ENCODE results near the gene ACTL7A. TPM values are rescaled to one million over a fixed set of nuclear protein-coding genes. Genes with fewer than 3 reads are reported as not detected.
"Not testable (repeated sequence)": the region's sequence is repeated elsewhere in the genome, so short reads cannot be mapped to it uniquely, and the experiment has no call there.

Gene ACTL7A
- total RNA-seq, 4 donors from 2014 or later, result not detected

DNA sequence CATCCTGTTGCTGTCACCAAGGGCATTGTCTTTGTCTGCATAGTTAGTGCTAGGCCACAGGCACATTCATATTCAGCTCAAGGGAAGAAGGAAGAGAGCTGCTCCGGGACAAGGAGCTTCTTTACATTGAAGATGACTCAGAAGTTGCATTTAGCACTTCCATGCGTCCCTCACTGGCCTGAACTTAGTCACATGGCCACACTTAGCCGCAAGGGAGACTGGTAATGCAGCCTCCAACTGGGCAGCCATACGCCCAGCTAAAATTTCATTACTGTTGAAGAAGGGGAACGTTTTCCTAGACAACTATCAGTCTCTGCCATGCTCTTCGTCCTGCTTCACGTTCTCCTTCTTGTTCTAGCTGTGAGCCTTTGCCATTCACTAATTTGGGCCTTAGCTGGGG lies 26.2 kb upstream of the ACTL7A start:
- no peak for DNase-seq (ENCODE audit: low spot score in 2 of 2)
- H3K4me3 ChIP-seq, result no peak overlapping the region
- TF ChIP-seq POLR2AphosphoS5 (IDR thresholded peaks at IDR 0.05), result no peak
- no peak for TF ChIP-seq CTCF (IDR thresholded peaks at IDR 0.05)
- no peak for TF ChIP-seq EP300 (IDR thresholded peaks at IDR 0.05)
- no peak for TF ChIP-seq POLR2A (IDR thresholded peaks at IDR 0.05)
- H3K27ac ChIP-seq, result no peak overlapping the region
- WGBS, result 83% methylated on average over 7 of the region's 7 CpGs
- no peaks in the 10 kb centered on the region for H3K27me3 ChIP-seq
- peaks cover 3% of the 10 kb centered on the region for H3K4me1 ChIP-seq
- H3K9me3 ChIP-seq, result no peaks in the 10 kb centered on the region
- no peaks in the 10 kb centered on the region for H3K36me3 ChIP-seq

- H3K4me3 ChIP-seq, result no peak overlapping the region
- no peaks in the 10 kb centered on the region for H3K27me3 ChIP-seq
- H3K36me3 ChIP-seq, result no peaks in the 10 kb centered on the region
- H3K4me1 ChIP-seq, result no peaks in the 10 kb centered on the region
- no peak for DNase-seq (ENCODE audit: low spot score in 2 of 2)
- TF ChIP-seq EP300 (IDR thresholded peaks at IDR 0.05) (no peak), CTCF (IDR thresholded peaks at IDR 0.05) (no peak), POLR2A (IDR thresholded peaks at IDR 0.05) (no peak), POLR2AphosphoS5 (IDR thresholded peaks at IDR 0.05) (no peak)
- H3K9me3 ChIP-seq, result no peaks in the 10 kb centered on the region
- no peak overlapping the region for H3K27ac ChIP-seq
- 91% methylated on average over 9 of the region's 9 CpGs for WGBS
Measured at GRCh38 chr9:108836319-108836718, 25.7 kb upstream of the ACTL7A start.

GRCh38 chr9:108836781-108837180 lies 25.3 kb upstream of the ACTL7A start:
- DNase-seq (ENCODE audit: low spot score in 2 of 2), result no peak
- WGBS, result 68% methylated on average over 5 of the region's 5 CpGs
- H3K27ac ChIP-seq, result no peak overlapping the region
- H3K9me3 ChIP-seq, result no peaks in the 10 kb centered on the region
- no peak overlapping the region for H3K4me3 ChIP-seq
- TF ChIP-seq CTCF (IDR thresholded peaks at IDR 0.05), result no peak
- TF ChIP-seq POLR2AphosphoS5 (IDR thresholded peaks at IDR 0.05), result no peak
- no peak for TF ChIP-seq POLR2A (IDR thresholded peaks at IDR 0.05)
- no peak for TF ChIP-seq EP300 (IDR thresholded peaks at IDR 0.05)
- H3K4me1 ChIP-seq, result no peaks in the 10 kb centered on the region
- H3K36me3 ChIP-seq, result no peaks in the 10 kb centered on the region
- no peaks in the 10 kb centered on the region for H3K27me3 ChIP-seq

- no peaks in the 10 kb centered on the region for H3K9me3 ChIP-seq
- WGBS, result 79% methylated on average over 4 of the region's 4 CpGs
- no peak overlapping the region for H3K27ac ChIP-seq
- no peak overlapping the region for H3K4me3 ChIP-seq
- no peak for TF ChIP-seq CTCF (IDR thresholded peaks at IDR 0.05)
- no peak for TF ChIP-seq POLR2AphosphoS5 (IDR thresholded peaks at IDR 0.05)
- TF ChIP-seq POLR2A (IDR thresholded peaks at IDR 0.05), result no peak
- no peak for TF ChIP-seq EP300 (IDR thresholded peaks at IDR 0.05)
- no peaks in the 10 kb centered on the region for H3K36me3 ChIP-seq
- DNase-seq (ENCODE audit: low spot score in 2 of 2), result no peak
- H3K4me1 ChIP-seq, result no peaks in the 10 kb centered on the region
- no peaks in the 10 kb centered on the region for H3K27me3 ChIP-seq
Measured at GRCh38 chr9:108837530-108837929, 24.5 kb upstream of the ACTL7A start.

DNA sequence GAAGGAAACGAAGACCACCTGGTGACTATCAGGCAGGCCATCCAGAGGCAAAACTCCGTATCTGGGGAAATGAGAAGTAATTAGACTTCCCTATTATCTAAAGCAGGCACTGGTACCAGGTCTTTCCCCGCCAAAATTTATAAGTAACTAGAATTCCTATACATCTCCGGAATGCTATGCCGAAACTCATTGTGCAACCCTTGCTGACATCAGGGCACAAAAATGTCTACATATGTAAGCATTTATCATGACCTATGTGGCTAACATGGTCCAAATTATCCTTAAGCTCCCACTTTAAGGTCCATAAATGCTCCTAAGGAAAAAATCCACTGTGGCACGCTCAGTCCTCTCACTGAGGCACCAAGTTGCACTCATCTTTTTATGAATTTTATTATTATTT lies 24.0 kb upstream of the ACTL7A start:
- WGBS, result 87% methylated on average over 6 of the region's 6 CpGs
- H3K4me3 ChIP-seq, result no peak overlapping the region
- no peak for TF ChIP-seq EP300 (IDR thresholded peaks at IDR 0.05)
- no peak for TF ChIP-seq POLR2AphosphoS5 (IDR thresholded peaks at IDR 0.05)
- no peak for TF ChIP-seq POLR2A (IDR thresholded peaks at IDR 0.05)
- no peak for TF ChIP-seq CTCF (IDR thresholded peaks at IDR 0.05)
- no peaks in the 10 kb centered on the region for H3K36me3 ChIP-seq
- no peaks in the 10 kb centered on the region for H3K9me3 ChIP-seq
- no peak overlapping the region for H3K27ac ChIP-seq
- no peak for DNase-seq (ENCODE audit: low spot score in 2 of 2)
- H3K4me1 ChIP-seq, result no peaks in the 10 kb centered on the region
- no peaks in the 10 kb centered on the region for H3K27me3 ChIP-seq

- DNase-seq (ENCODE audit: low spot score in 2 of 2); H3K4me3 ChIP-seq: not testable (repeated sequence)
- 92% methylated on average over 5 of the region's 5 CpGs for WGBS
Measured at GRCh38 chr9:108839561-108839960, 22.5 kb upstream of the ACTL7A start.

More at GRCh38 chr9:108839561-108839960, 22.5 kb upstream of the ACTL7A start:
- not testable (repeated sequence) for H3K27ac ChIP-seq, H3K27me3 ChIP-seq, H3K9me3 ChIP-seq, H3K36me3 ChIP-seq, H3K4me1 ChIP-seq
